DND-41 (cell line): ENCODE results near the gene FRMPD4.

ENCODE experiments used
- ATAC-seq: fragments of 200-7000 bp; cut with Tn5 transposase; 3 replicates; pipeline ENCODE4 v1.9.1; 2021; ENCODE audit warnings: low read depth; ENCODE audit not compliant: insufficient read depth
- DNase-seq: peaks from one replicate; pipeline ENCODE4 v3.0.0-alpha.2; 2020
- H2AFZ ChIP-seq: 2 replicates; pipeline ENCODE4 v1.6.0; 2012; ENCODE audit warnings: low read depth, low read length
- H3K27ac ChIP-seq: 2 replicates; pipeline ENCODE4 v1.5.1; 2012; ENCODE audit warnings: low read length, inconsistent platforms
- H3K27me3 ChIP-seq: fragments of 200-600 bp; sonication (generic); 2 replicates; pipeline ENCODE4 v1.6.0; 2012; ENCODE audit warnings: low read length, mild to moderate bottlenecking, inconsistent platforms; ENCODE audit not compliant: insufficient read depth, poor library complexity
- H3K36me3 ChIP-seq: 2 replicates; pipeline ENCODE4 v1.5.1; 2012; ENCODE audit warnings: low read length, inconsistent platforms; ENCODE audit not compliant: insufficient read depth
- H3K4me1 ChIP-seq: 2 replicates; pipeline ENCODE4 v1.5.1; 2012; ENCODE audit warnings: mild to moderate bottlenecking, low read length; ENCODE audit not compliant: insufficient read depth
- H3K4me2 ChIP-seq: 2 replicates; pipeline ENCODE4 v1.6.0; 2012; ENCODE audit warnings: mild to moderate bottlenecking, moderate library complexity, low read length, inconsistent platforms; ENCODE audit not compliant: insufficient read depth
- H3K4me3 ChIP-seq, 2 experiments: fragments of 200-600 bp in 1 of 2; shearing (Covaris generic) in 1 of 2; 2 replicates each; pipeline ENCODE4 v1.5.1; 2012 to 2016; ENCODE audit warnings: inconsistent platforms in 2 of 2, low read length in 2 of 2, mild to moderate bottlenecking in 2 of 2, low read depth in 1 of 2, moderate library complexity in 1 of 2
- H3K79me2 ChIP-seq: 2 replicates; pipeline ENCODE4 v1.6.0; 2012; ENCODE audit warnings: low read length, inconsistent platforms; ENCODE audit not compliant: insufficient read depth
- H3K9ac ChIP-seq: 2 replicates; pipeline ENCODE4 v1.6.0; 2012; ENCODE audit warnings: low read depth, mild to moderate bottlenecking, inconsistent platforms, low read length, moderate library complexity
- H3K9me3 ChIP-seq: 2 replicates; pipeline ENCODE4 v1.5.1; 2012; ENCODE audit warnings: low read length, moderate library complexity, mild to moderate bottlenecking, inconsistent platforms; ENCODE audit not compliant: insufficient read depth, severe bottlenecking
- H4K20me1 ChIP-seq: 2 replicates; pipeline ENCODE4 v1.6.0; 2012; ENCODE audit warnings: low read length; ENCODE audit not compliant: insufficient read depth
- EZH2 ChIP-seq: IDR thresholded peaks from 3 replicates; pipeline ENCODE4 v1.6.1; 2012; ENCODE audit warnings: borderline replicate concordance, low read depth, mild to moderate bottlenecking, moderate library complexity, low read length, inconsistent platforms; ENCODE audit not compliant: severe bottlenecking
- TF ChIP-seq, protein P1 (sequence below): IDR thresholded peaks from 2 replicates; pipeline ENCODE4 v1.5.1; 2012; ENCODE audit warnings: borderline replicate concordance, low read length, moderate library complexity, mild to moderate bottlenecking; ENCODE audit not compliant: poor library complexity, severe bottlenecking; ENCODE audit errors: extremely low read depth

The FRMPD4 gene

DNA sequence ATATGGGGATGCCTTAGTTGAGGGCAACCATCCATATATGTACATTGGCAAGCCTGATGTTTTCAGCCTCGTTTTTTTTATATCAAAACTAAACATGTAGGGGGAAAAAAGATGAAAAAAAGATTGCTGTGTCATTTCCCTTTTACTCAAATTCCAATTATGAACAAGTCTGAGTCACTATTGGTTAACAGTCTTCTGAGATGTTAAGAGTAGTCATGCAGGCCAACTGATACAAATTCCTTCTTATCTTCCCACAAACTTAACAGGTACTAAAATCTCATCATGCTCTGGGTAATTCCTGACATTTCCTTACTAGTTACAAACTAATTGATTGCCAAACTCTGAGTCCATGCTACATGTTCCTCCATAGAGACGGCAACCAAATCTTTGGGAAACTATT, 222.1 kb downstream of the FRMPD4 start:
- Histone ChIP-seq H3K9me3 (no peaks in the 10 kb centered on the region), H3K4me2 (no peak overlapping the region), H3K27me3 (no peaks in the 10 kb centered on the region), H3K4me1 (no peaks in the 10 kb centered on the region), H3K9ac (no peak overlapping the region), H3K27ac (no peak overlapping the region), H4K20me1 (no peaks in the 10 kb centered on the region), H3K36me3 (no peaks in the 10 kb centered on the region), H3K4me3 (no peak overlapping the region), H3K79me2 (no peaks in the 10 kb centered on the region), H2AFZ (no peak overlapping the region)
- TF ChIP-seq, protein P1, sequence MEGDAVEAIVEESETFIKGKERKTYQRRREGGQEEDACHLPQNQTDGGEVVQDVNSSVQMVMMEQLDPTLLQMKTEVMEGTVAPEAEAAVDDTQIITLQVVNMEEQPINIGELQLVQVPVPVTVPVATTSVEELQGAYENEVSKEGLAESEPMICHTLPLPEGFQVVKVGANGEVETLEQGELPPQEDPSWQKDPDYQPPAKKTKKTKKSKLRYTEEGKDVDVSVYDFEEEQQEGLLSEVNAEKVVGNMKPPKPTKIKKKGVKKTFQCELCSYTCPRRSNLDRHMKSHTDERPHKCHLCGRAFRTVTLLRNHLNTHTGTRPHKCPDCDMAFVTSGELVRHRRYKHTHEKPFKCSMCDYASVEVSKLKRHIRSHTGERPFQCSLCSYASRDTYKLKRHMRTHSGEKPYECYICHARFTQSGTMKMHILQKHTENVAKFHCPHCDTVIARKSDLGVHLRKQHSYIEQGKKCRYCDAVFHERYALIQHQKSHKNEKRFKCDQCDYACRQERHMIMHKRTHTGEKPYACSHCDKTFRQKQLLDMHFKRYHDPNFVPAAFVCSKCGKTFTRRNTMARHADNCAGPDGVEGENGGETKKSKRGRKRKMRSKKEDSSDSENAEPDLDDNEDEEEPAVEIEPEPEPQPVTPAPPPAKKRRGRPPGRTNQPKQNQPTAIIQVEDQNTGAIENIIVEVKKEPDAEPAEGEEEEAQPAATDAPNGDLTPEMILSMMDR, result no peak
- no peak for TF ChIP-seq EZH2
- no peak for DNase-seq
- no peak for ATAC-seq

DNA sequence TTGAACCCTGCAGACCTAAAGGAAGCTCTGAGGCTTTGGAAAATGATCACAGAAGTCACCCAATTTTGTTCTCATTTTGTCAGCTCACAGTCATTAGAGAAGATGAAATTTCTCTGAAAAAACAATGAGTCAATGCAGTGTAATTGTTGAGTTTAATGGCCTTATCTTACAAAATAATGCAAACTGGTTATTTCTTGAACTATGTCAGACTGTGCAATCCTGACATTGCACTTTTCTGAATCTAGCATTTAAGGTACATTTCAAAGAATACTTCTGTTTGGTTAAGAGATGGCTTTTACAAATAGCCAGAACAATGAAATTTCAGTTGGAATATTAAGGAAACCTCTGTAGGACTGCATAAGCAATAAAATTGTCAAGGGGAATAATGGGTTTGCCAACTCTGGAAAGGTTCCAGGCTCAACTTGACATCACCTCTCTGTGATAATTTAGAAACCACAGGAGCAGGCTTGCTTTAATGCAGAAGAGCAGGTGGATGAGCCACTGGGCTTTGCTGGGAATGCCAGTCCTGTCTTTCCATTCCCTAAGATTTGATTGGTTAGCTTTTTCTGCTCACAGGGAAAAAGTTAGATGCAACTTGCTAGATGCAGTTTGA, 222.8 kb downstream of the FRMPD4 start:
- Histone ChIP-seq H3K4me1 (no peaks in the 10 kb centered on the region), H4K20me1 (no peaks in the 10 kb centered on the region), H3K27me3 (no peaks in the 10 kb centered on the region), H3K36me3 (no peaks in the 10 kb centered on the region), H3K79me2 (no peaks in the 10 kb centered on the region), H2AFZ (no peak overlapping the region), H3K4me3 (no peak overlapping the region), H3K9me3 (no peaks in the 10 kb centered on the region), H3K27ac (no peak overlapping the region), H3K9ac (no peak overlapping the region), H3K4me2 (no peak overlapping the region)
- DNase-seq (no peak), ATAC-seq (no peak)
- no peak for TF ChIP-seq EZH2
- TF ChIP-seq, protein P1, result no peak

DNA sequence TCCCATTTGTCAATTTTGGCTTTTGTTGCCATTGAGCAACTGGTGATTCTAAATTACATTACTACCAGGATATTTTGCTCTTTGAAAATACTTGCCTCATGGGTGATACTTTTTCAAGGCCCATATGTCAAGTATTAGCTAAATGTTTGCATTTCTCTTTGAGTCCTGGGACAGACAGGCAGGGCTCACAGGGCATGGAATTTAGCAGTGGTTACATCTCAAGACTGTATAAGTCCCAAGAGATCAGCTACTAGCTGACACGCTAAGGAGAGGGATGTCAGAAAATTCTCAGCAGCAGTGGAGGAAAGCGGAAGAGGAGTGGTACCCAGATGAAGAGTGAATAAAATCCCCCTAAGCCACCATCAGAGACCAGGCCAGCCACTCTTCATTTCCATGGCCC, 224.9 kb downstream of the FRMPD4 start:
- ATAC-seq, result no peak

More for the DNA sequence above, 224.9 kb downstream of the FRMPD4 start:
- Histone ChIP-seq H3K9ac (no peak overlapping the region), H3K27me3 (no peaks in the 10 kb centered on the region), H3K79me2 (no peaks in the 10 kb centered on the region), H3K4me3 (no peak overlapping the region), H2AFZ (no peak overlapping the region), H3K4me2 (no peak overlapping the region), H3K4me1 (no peaks in the 10 kb centered on the region), H3K27ac (no peak overlapping the region), H4K20me1 (no peaks in the 10 kb centered on the region), H3K36me3 (no peaks in the 10 kb centered on the region), H3K9me3 (no peaks in the 10 kb centered on the region)
- no peak for TF ChIP-seq EZH2
- TF ChIP-seq, protein P1, result no peak
- DNase-seq, result no peak
